Measurements from ENCODE around the gene STXBP5L.
A peak's percentile ranks its signal among the peaks of the same experiment; 100 is the strongest.
"Not testable (repeated sequence)": the region's sequence is repeated elsewhere in the genome, so short reads cannot be mapped to it uniquely, and the experiment has no call there.

STXBP5L gene

DNA sequence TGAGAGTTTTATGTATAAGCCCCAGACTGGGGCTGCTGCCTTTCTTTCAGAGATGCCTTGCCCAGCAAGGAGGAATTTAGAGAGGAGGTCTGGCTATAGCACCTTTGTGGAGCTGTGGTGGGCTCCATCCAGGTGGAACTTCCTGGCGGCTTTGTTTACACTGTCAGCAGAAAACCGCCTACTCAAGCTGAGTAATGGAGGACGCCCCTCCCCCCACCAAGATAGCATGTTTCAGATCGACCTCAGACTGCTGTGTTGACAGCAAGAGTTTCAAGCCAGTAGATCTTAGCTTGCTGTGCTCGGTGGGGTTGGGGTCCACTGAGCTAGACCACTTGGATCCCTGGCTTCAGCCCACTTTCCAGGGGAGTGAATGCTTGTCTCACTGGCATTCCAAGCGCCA lies 155.6 kb downstream of the STXBP5L start:
- DNase-seq = no peak

GRCh38 chr3:121064121-121064520 lies 156.1 kb downstream of the STXBP5L start:
- DNase-seq = no peak

DNA sequence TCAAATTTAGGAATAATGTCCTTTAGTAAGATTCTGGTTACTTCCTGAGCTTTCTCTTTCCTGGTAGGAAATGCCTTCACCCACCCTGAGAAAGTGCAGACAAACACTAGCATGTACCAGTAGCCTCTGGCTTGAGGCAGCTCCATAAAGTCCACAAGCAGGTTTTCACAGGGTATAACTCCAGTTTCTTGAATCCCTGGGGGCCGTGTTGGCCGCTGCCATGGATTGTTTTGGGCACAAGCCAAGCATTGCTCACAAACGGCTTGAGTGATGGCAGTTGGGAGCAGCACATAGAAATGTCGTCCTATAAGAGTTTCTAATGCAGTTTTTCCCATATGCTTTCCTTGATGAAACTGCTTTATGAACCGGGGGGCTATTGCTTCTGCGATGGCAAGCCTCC lies 164.1 kb downstream of the STXBP5L start:
- DNase-seq = peak; percentile 48

- DNase-seq = no peak
Measured at GRCh38 chr3:121073011-121073410, 165.0 kb downstream of the STXBP5L start.

DNA sequence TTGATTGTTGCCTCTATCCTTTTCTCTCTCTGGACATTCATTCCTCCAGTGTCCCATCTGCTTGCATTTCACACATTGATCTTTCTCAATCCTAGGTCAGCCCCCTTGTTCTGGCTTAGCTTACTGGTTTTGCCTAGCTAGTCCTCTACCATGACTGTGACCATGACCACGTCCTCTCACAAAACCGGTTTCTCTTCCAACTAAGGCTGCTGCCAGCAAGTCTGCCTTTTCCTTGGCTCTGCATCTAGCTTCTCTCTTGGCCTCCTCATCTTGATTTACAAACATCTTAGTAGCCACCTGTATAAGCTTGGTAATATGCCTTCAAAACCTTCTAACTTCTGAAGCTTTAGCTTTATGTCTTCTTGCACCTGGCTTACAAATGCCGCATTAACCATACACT lies 167.2 kb downstream of the STXBP5L start:
- no peak for DNase-seq

- not testable (repeated sequence) for DNase-seq
Measured at GRCh38 chr3:121078378-121079101, 170.5 kb downstream of the STXBP5L start.

DNA sequence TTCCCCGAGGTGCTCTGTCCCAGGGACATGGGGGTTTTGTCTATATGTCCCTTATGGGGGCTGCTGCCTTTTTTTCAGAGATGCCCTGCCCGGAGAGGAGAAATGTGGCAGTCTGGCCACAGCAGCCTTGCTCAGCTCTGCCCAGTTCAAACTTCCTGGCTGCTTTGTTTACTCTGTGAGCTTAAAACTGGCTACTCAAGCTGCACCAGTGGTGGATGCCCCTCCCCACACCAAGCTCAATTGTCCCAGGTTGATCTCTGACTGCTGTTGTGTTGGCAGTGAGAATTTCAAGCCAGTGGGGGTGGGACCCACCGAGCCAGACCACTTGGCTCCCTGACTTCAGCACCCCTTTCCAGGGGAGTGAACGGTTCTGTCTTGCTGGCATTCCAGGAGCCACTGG lies 188.9 kb downstream of the STXBP5L start:
- DNase-seq = no peak

DNA sequence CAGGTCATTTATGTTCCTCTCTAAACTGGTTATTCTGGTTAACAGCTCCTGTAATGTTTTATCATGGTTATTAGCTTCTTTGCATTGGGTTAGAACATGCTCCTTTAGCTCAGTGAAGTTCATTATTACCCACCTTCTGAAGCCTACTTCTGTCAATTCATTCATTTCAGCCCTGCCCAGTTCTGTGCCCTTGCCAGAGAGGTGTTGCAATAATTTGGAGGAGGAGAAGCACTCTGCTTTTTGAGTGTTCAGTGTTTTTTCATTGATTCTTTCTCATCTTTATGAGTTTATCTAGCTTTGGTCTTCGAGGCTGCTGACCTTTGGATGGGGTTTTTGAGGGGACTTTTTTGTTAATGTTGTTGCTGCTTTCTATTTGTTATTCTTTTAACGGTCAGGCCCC lies 203.1 kb downstream of the STXBP5L start:
- DNase-seq = not testable (repeated sequence)

DNA sequence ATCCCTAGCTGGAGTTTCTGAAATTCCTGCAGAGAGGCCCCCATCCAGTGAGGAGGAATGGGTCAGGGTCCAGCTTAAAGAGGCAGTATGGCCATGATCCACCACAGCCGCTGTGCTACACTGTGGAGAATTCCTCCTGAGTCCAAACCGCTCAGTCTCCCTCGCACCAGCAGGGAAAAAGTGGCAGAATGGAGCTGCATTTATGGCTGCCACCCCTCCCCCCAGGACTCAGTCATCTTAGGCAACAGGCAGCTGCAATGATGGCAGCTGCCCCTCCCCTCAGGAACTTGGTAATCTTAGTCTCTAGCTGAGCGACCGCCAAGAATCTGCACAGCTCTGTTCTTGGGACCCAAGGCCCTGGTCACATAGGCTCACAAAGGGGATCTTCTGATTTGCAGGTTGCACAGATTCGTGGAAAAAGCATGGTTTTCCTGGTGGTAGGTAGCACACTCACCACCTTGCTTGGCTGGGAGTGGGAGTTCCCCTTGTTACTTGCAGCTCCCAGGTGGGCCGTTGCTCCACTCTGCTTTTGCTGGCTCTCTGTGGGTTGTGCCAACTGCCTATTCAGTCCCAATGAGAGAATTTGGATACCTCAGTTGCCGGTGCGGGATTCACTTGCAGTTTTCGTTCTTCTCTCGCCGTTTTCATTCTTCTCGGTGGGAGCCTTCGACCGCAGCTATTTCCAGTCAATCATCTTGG lies 204.1 kb downstream of the STXBP5L start:
- DNase-seq = no peak

- DNase-seq = no peak
Measured at GRCh38 chr3:121126033-121126706, 218.2 kb downstream of the STXBP5L start.

GRCh38 chr3:121126707-121127035 lies 218.7 kb downstream of the STXBP5L start:
- DNase-seq = no peak

DNA sequence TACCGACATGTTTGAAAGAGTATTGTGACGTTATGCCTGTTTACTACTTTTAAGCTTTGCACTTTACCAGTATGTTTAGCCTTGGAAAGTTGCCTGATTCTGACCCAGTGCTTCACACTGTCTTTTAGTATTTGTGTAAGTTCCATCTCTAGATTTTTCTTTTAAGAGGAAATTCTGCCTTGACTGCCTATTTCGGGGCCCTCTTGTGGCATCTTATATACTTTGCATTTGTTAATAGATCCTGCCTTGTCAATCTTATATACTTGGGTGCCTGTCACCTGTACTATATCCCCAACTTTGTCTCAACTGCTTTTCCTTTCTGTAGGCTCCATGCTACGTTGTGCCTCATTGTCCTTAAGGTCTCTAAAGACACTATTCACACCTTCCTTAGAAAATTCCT lies 244.6 kb downstream of the STXBP5L start:
- DNase-seq = no peak

- DNase-seq = no peak
Measured at GRCh38 chr3:121153851-121154250, 245.8 kb downstream of the STXBP5L start.

DNA sequence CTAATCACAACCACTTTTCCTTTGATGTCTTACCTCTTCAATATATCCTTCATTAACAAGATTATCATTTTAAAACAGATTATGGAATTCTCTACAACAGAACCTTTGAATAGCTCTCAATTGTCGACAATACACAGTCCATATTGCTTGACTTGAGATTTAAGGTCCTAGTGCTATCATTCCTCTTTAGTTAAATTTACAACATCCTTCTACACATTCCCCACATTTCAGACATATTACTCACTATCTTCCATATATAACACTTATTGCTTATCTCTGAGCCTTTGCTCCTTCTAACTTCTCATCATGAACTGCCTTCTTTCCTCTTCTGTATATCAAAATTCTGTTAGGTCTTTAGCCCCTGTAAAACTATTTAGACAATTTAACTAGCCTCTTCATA lies 247.0 kb downstream of the STXBP5L start:
- DNase-seq = no peak

GRCh38 chr3:121165397-121165837 lies 257.4 kb downstream of the STXBP5L start:
- DNase-seq = no peak

DNA sequence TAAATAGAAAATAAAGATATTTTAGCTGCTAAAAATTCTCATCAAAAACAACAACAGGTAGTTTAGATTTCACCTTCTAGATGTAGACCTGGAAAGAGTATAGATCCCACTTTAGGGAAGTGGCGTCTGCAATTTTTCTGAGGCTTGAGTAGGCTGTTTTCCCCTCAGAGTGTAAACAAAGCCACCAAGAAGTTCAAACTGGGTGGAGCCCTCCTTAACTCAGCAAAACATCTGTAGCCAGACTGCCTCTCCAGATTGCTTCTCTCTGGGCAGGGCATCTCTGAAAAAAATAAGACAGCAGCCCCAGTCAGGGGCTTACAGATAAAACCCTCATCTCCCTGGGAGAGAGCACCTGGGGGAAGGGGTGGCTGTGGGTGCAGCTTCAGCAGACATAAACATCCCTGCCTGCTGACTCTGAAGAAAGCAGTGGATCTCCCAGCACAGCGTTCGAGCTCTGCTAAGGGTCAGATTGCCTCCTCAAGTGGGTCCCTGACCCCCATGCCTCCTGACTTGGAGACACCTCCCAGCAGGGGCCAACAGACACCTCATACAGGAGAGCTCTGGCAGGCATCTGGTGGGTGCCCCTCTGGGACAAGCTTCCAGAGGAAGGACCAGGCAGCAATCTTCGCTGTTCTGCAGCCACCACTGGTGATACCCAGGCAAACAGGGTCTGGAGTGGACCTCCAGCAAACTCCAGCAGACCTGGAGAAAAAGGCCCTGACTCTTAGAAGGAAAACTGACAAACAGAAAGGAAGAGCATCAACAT lies 259.6 kb downstream of the STXBP5L start:
- no peak for DNase-seq

GRCh38 chr3:121175083-121175482 lies 267.1 kb downstream of the STXBP5L start:
- DNase-seq = no peak

GRCh38 chr3:121190626-121191025 lies 282.6 kb downstream of the STXBP5L start:
- not testable (repeated sequence) for DNase-seq

DNA sequence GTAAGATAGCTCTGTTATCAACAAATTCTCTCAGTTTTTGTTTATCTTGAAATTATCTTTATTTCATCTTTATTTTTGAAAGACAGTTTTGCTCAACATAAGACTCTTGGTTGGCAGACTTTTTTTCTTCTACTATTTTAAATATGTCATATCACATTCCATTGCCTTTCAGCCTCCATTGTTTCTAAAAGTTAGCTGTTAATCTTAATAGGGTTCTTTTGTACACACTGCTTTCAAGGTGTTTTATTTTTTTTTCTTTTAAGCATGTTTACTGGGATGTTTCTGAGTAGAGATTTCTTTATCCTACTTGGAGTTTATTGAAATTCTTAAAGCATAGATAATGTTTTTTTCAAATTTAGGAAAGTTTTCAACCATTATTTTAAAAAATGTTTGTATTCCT lies 294.6 kb downstream of the STXBP5L start:
- DNase-seq = no peak

- no peak for DNase-seq
Measured at GRCh38 chr3:121223116-121223515, 315.1 kb downstream of the STXBP5L start.

DNA sequence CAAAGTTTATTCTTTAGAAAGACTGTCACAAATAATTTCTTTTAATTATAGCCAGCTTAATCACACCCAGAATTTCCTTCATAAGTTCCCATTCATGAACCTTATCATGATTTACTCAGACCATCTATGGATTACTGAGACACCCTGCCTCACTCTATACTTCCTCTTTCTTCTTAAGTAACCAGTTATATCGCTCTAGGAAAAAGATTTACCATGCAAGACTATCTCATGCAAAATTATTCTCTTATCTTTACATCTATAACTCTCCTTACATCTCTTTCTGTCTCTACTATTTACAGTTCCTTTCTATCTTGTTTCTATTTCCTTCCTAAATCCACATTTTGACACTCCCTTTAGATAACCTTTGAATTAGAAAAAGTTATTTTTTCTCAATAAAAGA lies 321.0 kb downstream of the STXBP5L start:
- DNase-seq = no peak

GRCh38 chr3:121230194-121230593 lies 322.2 kb downstream of the STXBP5L start:
- DNase-seq = not testable (repeated sequence)

GRCh38 chr3:121231872-121232271 lies 323.9 kb downstream of the STXBP5L start:
- DNase-seq = no peak

Data from right forelimb (tissue), 1 donor.